Brain pericyte (primary cell): Measurements from ENCODE around the gene ZNF532.
A peak's percentile ranks its signal among the peaks of the same experiment; 100 is the strongest.

Experiments used
- DNase-seq: peaks from one replicate; pipeline ENCODE4 v3.0.0-alpha.2; 2012; ENCODE audit warnings: low read depth, low spot score

The ZNF532 gene

DNA sequence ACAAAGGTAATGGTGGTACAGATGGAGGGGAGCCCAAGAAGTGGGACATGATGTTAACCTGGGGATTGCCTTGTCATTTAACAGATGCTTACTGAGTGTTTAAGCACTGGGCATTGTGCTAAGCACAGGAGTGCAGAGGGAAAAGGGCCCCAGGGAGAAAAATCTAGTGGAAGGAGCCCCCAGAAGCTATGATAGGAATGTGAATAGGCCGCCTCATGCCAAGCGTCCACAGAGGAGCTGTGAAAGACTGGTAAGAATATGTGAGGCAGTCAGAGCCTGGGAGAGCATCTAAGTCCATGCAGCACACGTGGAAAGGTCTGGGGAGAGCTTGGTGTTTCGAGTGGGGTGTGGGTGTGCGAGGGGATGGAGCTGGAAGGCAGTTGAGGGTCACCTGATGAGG, 5.5 kb downstream of the ZNF532 start:
- DNase-seq: no peak

DNA sequence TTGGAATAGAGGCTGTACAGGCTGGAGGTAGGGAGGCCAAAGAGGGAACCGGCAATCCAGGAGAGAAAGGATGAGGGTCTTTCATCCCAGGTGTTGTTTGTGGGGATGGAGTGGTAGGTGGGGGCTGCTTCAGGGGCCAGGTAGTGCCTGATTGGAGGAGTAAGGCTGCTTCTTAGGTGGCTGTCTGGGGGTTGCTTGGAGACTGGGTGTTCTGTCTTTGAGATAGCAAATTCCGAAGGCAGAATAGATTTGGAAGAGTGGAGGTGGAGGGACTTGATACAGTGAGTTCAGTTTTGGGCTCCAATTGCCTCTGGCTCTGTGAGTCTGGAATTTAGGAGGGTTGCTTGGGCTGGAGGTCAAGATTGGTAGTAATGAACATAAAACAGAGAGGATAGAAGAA, 5.9 kb downstream of the ZNF532 start:
- no peak for DNase-seq

GRCh38 chr18:58871514-58872420, 7.1 kb downstream of the ZNF532 start:
- no peak for DNase-seq

- DNase-seq: no peak
Observed at GRCh38 chr18:58878640-58879039, 14.0 kb downstream of the ZNF532 start.

DNA sequence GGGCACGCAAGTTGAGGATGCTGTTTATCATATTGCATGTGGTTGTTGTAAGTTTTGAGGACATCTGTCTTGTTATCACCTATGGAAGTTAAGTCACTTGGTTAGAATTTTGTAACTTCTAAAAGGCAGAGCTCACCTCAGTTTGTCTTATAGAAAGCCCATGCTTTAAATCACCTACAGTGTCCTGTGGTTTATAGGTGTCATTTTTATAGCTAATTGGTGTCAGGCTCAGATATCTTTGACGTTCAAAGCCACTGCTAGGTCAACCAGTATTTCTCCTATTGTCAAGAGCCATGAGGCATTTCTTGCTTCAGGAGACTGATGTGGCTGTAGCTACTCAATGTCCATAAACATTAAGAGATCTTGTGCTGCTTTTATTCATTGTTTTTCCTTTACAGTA, 16.8 kb downstream of the ZNF532 start:
- DNase-seq: no peak

GRCh38 chr18:58882044-58882443, 17.4 kb downstream of the ZNF532 start:
- DNase-seq: no peak

DNA sequence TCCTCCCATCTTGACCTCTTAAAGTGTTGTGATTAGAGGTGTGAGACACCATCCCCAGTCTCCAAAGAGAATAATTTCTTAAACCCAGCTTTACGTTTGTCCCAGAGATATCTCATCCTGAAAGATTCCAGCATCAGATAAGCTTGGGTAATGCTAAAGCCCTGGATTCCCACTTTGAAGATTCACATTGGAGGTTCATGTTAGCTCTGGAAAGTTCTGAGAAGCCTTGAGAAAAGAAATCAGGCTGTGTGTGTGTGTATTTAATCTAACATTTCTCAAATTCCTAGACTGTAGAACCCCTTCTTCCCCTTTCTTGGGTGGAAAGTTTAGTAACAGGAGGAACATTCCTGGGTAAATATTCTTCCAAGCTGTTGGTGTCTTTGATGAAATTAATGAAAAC, 18.0 kb downstream of the ZNF532 start:
- no peak for DNase-seq

DNA sequence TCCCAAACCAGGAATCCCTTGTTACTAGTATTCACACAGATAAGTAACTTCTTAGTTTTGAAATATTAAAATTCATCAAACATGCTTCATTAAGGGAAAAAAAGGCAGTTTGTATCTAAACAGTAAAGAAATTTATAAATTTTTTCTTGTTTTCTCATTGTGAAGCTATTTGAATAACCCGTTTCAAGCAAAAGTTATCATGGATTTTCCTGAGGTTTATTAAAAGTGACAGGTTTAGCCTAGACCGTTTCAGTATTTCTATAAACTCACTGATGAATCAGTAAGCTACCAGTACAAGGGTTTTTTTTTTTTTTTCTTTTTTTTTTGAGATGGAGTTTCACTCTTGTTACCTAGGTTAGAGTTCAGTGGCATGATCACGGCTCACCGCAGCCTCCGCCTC, 20.0 kb downstream of the ZNF532 start:
- DNase-seq: no peak

DNA sequence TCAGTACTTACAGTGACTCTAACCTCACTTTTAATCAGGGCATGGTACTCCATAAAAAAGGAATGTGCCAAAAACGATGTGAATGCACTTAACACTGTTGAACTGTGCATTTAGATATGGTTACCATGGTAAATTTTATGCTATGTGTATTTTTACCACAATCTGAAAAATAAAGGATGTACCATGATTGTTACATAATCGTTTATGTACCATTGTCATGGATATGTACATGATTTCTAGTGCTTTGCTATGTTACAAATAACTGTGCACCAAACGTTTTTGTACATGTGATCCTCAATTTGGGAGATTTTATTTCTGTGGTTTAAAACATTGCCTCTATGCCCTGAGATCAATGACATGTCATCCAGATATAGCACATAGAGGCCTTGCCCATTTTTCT, 21.8 kb downstream of the ZNF532 start:
- DNase-seq: no peak

GRCh38 chr18:58886864-58887612, 22.4 kb downstream of the ZNF532 start:
- DNase-seq: no peak

DNA sequence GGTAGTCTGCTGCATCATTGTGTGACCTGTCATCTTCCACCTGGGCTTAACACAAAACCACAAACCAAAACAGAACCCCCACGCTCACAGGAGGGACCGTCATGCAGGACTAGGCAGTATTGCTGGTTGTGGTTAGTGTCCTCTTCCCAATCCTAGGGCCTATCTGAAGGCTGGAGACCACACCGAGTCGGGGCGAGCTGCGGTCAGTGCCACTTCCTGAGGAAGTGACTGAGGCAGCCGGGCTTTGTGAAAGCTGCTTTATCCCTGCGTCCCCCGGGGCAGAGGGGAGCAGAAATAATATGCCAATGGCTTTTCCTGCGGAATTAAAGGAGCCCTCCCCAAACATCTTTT, 22.9 kb downstream of the ZNF532 start:
- no peak for DNase-seq

DNA sequence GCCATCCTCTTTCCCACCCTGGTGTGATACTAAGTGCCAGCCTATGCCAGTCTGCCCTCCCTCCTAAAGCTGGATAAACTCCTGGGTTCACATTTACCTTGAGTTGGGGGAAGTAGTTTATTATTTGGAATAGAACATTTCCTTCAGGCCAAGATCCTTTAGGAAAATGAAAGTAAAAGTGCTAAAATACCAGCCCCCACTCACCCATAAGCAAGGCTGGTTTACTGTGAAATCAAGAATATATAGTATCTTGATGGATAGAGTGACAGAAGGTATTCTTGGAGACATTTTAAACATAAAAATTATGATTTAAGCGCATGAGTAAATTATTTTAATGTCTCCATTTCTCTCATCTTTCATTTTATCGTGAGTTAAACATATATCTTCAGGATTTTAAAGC, 27.1 kb downstream of the ZNF532 start:
- DNase-seq: no peak

DNA sequence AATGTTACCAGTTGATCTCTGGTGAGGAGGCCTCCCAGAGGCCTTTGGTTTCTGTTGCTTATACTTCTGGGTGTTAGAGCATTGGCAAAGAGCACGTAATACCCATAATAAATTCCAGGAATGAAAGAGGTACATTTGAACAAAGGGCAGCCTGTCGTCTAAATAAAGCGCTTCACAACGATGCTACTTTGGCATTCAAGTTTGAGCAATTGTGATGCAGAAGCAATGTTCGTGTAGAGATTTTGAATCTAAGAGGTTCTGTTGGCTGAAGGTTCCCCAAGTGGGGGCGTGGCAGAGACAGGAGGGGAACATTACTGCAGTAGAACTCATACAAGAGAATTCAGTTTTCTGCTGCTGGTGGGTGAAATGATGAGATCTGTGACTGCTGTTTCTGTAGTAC, 27.8 kb downstream of the ZNF532 start:
- DNase-seq: no peak

DNA sequence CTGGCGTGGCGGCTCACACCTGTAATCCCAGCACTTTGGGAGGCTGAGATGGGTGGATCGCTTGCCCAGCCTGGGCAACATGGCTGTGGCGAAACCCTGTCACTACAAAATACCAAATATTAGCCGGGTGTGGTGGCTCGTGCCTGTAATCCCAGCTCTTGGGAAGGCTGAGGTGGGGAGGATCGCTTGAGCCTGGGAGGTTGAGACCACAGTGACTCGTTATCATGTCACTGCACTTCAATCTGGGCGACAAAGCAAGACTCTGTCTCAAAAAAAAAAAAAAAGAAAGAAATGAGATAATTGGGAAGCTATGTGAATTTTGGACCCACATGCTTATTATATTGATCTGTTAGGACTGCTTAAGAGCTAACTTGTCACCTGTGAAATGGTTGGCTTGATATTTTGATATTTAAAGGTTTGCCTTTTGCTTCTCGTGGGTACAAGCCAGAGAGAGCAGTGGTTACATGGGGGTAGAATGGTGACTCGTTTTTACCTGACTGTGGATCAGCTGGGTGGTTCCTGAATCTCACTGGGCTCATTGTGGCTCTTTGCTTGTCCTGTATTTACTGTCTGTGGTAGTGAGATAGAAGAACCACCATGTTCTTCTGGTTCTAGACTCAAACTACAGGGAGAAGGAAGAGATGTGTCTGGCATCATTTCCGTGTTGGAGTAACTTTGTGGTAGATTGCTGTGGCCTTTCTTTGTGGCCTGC, 28.9 kb downstream of the ZNF532 start:
- DNase-seq: no peak

GRCh38 chr18:58894930-58895329, 30.3 kb downstream of the ZNF532 start:
- DNase-seq: no peak

DNA sequence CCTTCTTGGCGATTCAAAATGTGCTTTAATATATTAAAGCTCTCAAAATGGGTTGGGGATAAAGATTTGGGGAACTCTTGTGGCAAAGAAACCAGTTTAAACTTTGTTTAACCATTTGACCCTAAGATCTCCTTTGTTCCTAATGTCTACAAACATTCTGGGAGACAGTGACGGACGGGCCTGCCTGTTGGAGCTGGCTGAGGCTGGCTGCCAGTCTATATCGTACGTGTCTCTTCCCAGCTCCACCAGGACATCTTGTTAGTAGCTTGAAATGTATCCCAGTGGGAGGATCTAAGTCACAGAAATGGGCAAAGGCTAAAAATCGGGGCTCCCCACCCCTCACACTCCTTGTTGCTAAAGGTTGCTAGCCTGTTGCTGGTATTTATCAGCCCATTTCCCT, 30.7 kb downstream of the ZNF532 start:
- DNase-seq: no peak

DNA sequence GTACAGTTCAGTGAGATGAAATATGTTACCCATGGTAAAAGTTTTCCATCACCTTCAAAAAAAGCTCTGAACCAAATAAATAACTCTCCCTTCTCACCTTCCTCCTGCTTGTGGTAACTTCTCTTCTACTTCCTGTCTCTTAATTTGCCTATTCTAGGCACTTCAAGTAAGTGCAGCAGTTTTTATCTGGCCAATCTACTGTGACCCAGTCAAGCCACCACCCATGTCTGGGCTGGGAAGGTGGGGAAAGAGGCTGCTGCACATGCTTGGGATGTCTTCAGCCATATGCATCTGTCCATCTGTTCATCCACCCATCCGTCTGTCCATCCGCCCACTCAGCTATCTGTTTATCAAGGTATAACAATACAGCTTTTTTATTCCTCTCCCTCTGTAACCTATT, 31.6 kb downstream of the ZNF532 start:
- no peak for DNase-seq

GRCh38 chr18:58896734-58897508, 32.2 kb downstream of the ZNF532 start:
- DNase-seq: no peak

DNA sequence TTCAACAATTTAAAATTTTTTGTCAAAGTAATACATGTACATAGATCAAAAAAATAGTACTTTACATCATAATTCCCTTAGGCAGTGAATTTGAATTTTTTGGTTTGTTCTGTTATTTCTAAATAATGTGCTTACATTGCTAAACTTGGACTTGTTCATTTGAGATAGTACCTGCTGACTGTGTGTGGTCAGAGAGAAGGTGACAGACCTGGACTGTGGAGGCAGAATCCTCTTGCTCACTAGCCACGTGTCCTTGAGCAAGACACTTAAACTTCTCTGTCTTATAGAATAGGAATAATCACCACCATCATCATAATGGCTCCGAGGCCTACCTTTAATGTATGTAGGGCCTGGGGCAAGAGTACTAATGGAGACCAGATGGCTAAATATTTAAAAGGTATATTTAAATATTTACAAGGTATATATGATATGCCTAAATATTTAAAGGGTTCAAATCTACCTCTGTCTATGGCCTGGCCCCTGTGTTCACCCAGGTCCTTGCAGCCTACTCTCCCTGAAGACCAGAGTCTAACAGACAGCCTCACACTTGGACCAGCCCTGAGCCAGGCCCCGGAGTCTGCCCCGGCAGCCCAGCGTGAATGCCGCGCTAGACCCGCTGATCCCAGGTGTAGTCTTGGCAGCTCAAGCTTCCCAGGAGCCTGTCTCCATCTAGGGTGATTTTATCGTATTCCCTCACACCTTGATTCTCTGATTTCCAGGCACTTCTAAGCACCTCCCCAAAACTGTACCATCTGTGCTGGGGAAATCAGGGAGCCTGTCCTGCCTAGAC, 33.5 kb downstream of the ZNF532 start:
- DNase-seq: no peak

DNA sequence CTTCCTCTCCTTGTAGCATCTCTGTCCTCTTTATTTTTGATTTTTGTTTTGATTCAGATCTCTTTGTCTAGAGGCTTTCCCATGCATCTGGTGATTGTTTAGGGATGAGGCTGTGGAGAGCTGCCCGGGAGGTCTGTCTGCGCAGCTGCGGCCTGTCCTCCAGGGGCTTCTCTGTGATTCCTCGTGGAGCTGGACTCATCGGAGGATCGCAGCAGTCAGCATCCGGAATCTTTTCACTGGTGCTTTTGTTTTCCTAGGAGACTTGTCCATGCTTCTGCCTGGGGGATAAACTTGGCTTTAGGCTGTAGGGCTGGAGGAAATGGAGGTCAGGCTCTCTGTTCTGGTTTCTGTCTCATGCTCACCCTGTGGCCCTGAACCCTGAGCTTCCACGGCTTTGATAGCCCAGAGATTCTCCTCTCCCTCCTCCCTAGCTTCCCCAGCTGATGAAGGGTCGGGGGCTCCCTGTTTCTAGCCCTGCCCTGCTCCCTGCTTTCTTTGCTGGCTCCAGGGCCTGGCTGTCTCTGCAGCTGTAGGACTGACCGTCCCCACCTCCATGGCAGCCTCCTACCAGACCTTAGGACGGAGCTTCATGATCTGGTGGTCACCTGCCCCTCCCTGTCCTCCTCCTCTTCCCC, 35.5 kb downstream of the ZNF532 start:
- peak; percentile 36 for DNase-seq
